ENCODE data around the gene HSPA1A.

The HSPA1A gene

DNA sequence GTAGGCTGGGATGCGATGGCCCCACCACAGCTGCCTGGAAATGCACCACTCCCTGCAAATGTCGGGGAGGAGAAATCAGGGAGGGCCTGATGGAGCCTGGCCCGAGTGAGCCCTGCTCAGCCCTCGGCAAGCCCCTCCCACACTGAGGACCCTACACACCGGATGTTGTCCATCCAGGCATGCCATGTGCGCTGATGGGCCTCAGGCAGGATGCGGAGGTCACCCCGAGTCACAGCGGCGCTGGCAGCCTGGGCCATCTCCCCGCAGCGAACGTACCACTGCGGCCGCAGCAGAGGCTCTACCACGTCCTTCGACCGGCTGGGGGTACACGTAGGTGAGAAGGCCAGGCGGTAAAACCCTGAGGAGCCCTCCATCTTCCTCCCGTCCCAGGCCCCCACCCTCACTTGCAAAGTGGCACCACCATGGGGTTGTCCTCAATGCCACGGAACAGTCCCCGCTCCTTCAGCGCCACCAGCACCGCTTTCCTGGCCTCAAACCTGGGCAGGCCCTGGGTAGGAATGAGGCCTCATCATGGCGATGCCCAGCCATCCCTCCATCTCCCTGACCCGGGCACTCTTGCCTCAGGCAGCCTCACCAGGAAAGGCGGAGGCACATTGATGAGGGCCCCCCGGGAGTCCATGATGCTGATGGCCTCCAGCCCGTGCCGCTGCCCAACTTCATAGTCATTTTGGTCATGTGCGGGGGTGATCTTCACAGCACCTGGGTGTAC, 33.1 kb upstream of the HSPA1A start:
- TF ChIP-seq, protein P1, sequence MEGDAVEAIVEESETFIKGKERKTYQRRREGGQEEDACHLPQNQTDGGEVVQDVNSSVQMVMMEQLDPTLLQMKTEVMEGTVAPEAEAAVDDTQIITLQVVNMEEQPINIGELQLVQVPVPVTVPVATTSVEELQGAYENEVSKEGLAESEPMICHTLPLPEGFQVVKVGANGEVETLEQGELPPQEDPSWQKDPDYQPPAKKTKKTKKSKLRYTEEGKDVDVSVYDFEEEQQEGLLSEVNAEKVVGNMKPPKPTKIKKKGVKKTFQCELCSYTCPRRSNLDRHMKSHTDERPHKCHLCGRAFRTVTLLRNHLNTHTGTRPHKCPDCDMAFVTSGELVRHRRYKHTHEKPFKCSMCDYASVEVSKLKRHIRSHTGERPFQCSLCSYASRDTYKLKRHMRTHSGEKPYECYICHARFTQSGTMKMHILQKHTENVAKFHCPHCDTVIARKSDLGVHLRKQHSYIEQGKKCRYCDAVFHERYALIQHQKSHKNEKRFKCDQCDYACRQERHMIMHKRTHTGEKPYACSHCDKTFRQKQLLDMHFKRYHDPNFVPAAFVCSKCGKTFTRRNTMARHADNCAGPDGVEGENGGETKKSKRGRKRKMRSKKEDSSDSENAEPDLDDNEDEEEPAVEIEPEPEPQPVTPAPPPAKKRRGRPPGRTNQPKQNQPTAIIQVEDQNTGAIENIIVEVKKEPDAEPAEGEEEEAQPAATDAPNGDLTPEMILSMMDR (IDR thresholded peaks at IDR 0.05) = no peak
- H3K36me3 ChIP-seq = peaks cover 23% of the 10 kb centered on the region

DNA sequence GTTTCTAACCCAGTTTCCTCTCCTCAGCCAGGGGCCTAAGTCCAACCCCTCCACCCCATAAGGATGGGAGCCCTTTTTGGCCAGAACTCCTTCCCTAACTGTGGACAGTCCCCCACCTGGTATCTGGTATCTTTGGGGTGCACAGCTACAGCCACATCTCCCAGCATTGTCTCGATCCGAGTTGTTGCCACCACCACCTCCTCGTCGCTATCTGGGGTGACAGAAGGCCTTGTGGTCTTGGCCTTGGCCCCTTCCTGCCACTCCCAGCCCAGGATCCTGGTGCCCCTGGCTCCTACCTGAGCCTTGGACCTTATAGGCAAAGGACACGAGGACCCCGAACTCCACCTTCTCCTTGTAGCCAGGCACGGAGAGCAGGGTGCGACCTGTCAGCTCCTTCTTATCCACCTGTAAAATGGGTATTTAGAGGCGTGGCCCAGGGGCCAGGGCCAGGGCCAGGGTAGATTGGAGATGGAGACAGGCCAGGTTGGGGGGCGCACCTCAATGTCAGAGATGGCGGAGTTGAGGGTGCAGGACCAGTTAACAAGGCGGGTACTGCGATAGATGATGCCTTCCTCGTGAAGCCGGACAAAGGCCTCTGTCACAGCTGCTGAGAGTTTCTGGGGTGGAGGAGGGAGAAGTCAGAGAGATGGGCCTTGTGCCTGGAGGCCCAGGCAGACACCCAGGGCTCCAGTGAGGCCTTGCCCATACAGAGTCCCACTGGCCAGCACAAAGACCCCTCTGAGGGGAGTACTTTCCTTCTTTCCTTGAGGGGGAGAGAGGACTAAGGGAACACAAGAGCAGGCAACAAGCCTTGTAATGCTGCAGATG, 31.0 kb upstream of the HSPA1A start:
- TF ChIP-seq, protein P1 (IDR thresholded peaks at IDR 0.05) = no peak
- H3K4me3 ChIP-seq (ENCODE audit: low read depth in 1 of 2, low read length in 1 of 2) = no peak overlapping the region
- no peak overlapping the region for H3K27ac ChIP-seq
- H3K36me3 ChIP-seq = peaks cover 19% of the 10 kb centered on the region
- no peaks in the 10 kb centered on the region for H3K9me3 ChIP-seq
- H3K4me1 ChIP-seq (ENCODE audit: control insufficient read depth in 1 of 2, insufficient read depth in 1 of 2, low read depth in 1 of 2, low read length in 1 of 2) = no peaks in the 10 kb centered on the region
- no peaks in the 10 kb centered on the region for H3K27me3 ChIP-seq

More for the DNA sequence above, 33.1 kb upstream of the HSPA1A start:
- Histone ChIP-seq H3K27me3 (no peaks in the 10 kb centered on the region), H3K4me1 (ENCODE audit: control insufficient read depth in 1 of 2, insufficient read depth in 1 of 2, low read depth in 1 of 2, low read length in 1 of 2) (peaks cover 2 to 3% of the 10 kb centered on the region in 2 experiments), H3K9me3 (no peaks in the 10 kb centered on the region), H3K4me3 (ENCODE audit: low read depth in 1 of 2, low read length in 1 of 2) (no peak overlapping the region), H3K27ac (no peak overlapping the region)

DNA sequence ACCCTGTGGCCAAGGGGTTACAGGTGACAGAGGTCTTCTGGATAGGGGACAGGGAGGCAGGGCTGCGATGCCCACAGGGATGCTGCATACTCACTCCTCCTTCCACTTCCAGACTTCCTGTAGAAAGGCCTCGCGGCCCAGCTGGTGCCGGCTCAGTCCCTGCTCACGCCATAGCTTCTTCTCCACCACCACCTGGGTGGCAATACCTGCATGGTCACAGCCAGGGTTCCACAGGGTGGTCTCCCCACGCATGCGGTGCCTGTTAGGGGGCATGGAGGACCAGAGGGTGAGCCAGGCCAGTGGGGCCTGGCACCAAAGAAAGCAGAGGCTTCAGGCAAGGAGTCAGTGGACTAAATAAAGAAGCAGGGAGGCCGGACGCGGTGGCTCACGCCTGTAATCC, 29.9 kb upstream of the HSPA1A start:
- H3K4me3 ChIP-seq (ENCODE audit: low read depth in 1 of 2, low read length in 1 of 2) = no peak overlapping the region
- H3K9me3 ChIP-seq = no peaks in the 10 kb centered on the region
- H3K36me3 ChIP-seq = peaks cover 12% of the 10 kb centered on the region
- H3K27ac ChIP-seq = no peak overlapping the region
- no peaks in the 10 kb centered on the region for H3K4me1 ChIP-seq (ENCODE audit: control insufficient read depth in 1 of 2, insufficient read depth in 1 of 2, low read depth in 1 of 2, low read length in 1 of 2)
- TF ChIP-seq, protein P1 (IDR thresholded peaks at IDR 0.05) = no peak
- H3K27me3 ChIP-seq = no peaks in the 10 kb centered on the region

DNA sequence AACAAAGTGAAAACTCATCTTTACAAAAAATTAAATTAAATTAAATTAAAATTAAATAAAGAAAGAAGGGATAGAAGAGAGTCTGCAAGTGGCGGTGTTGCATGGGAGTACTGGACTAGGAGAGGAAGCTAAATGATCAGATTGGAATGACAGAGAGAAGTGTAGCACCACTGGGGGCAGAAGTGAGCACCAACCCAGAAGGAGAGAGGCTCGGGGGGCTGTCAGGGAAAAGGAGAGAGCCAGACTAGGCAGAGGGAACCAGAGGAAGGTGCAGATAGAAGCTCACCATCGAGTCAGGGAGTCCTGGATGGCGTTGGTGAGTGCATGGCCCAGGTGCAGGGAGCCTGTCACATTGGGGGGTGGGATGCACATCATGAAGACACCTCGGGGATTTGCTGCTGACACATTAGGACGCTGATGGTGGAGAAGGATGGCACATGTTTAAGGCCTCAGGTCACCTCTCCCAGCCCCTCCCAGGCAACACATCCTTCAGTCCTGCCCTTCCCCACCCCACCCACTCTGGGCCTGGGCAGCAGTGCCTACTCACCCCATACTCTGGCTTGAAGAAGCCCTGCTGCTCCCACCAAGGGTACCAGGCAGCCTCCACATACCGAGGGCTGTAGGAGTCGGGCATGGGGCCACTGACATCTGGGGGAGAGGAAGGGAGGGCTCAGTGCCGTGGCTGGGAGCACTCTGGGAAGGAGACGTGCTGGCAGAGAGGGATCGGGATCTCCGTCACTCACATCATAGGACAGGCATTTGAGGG, 23.8 kb upstream of the HSPA1A start:
- peaks cover 16 to 19% of the 10 kb centered on the region in 2 experiments for H3K4me1 ChIP-seq (ENCODE audit: control insufficient read depth in 1 of 2, insufficient read depth in 1 of 2, low read depth in 1 of 2, low read length in 1 of 2)
- TF ChIP-seq, protein P1 (IDR thresholded peaks at IDR 0.05) = no peak
- no peaks in the 10 kb centered on the region for H3K9me3 ChIP-seq
- no peaks in the 10 kb centered on the region for H3K36me3 ChIP-seq
- no peak overlapping the region for H3K27ac ChIP-seq
- H3K4me3 ChIP-seq (ENCODE audit: low read depth in 1 of 2, low read length in 1 of 2) = no peak overlapping the region
- no peaks in the 10 kb centered on the region for H3K27me3 ChIP-seq

DNA sequence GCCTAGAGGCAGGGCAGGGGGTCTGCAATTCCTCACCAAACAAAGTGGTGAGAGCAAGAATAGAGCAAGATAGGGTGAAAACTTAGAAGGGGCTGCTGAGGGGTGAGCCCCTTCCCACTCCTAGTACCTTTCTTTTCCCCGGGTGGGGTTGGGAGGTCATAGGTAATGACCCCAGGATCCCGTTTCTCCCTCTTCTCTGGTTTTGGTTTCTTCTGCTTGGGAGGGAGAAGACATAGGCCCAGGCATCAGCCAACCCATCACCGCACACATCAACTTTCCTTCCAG, 23.3 kb upstream of the HSPA1A start:
- Histone ChIP-seq H3K4me1 (ENCODE audit: control insufficient read depth in 1 of 2, insufficient read depth in 1 of 2, low read depth in 1 of 2, low read length in 1 of 2) (peaks cover 18 to 22% of the 10 kb centered on the region in 2 experiments), H3K4me3 (ENCODE audit: low read depth in 1 of 2, low read length in 1 of 2) (no peak overlapping the region), H3K36me3 (no peaks in the 10 kb centered on the region), H3K27me3 (no peaks in the 10 kb centered on the region), H3K9me3 (no peaks in the 10 kb centered on the region), H3K27ac (no peak overlapping the region)
- TF ChIP-seq, protein P1 (IDR thresholded peaks at IDR 0.05) = no peak

Measured in neutrophil (primary cell).